ENCODE measurements around the gene UBR4. TPM values are rescaled to one million over a fixed set of nuclear protein-coding genes. Genes with fewer than 3 reads are reported as not detected.

The UBR4 gene
- total RNA-seq, 1 donor from 2014 or later = 66.1 TPM

GRCh38 chr1:19028110-19028509 lies 182.0 kb downstream of the UBR4 start:
- Histone ChIP-seq H3K4me3 (ENCODE audit: low read depth, low read length) (no peak overlapping the region), H3K27me3 (ENCODE audit: control insufficient read depth, insufficient read depth, low read length) (no peaks in the 10 kb centered on the region), H3K36me3 (ENCODE audit: control insufficient read depth, insufficient read depth, low read length) (no peaks in the 10 kb centered on the region)
- no peak for TF ChIP-seq CTCF (IDR thresholded peaks at IDR 0.05; ENCODE audit: insufficient read depth, low read length, severe bottlenecking)
- FAIRE-seq (no peak), DNase-seq (ENCODE audit: low read depth) (no peak)

Other genes starting within 250 kb of the UBR4 start
- 45.8 and 60.8 TPM in 2 replicates for gene EMC1, start 41.3 kb upstream of the UBR4 start, total RNA-seq
- 26.0 and 55.5 TPM in 2 replicates for gene MRTO4, start 41.5 kb upstream of the UBR4 start, total RNA-seq
- 0.26 TPM in 2 replicates for gene AKR7A3, start 78.5 kb upstream of the UBR4 start, total RNA-seq
- 45.2 and 54.8 TPM in 2 replicates for gene AKR7A2, start 101.9 kb upstream of the UBR4 start, total RNA-seq
- 23.9 and 26.6 TPM in 2 replicates for gene SLC66A1, start 102.1 kb upstream of the UBR4 start, total RNA-seq